Gastroesophageal sphincter (tissue), 4 donors: ENCODE data around the gene APOC1. TPM values are rescaled to one million over a fixed set of nuclear protein-coding genes. Genes with fewer than 3 reads are reported as not detected.

Experiments
- ATAC-seq: fragments of 150-250 bp; one replicate; pipeline ENCODE4 v1.9.1; 2016; ENCODE audit warnings: mild to moderate bottlenecking, moderate library complexity
- H3K27ac ChIP-seq, 4 donors: fragments of 200-600 bp; sonication (generic) in 3 of 4; 1 replicate in 3 of 4; 2 replicates in 1 of 4; pipeline ENCODE4 v1.5.1; 2016 to 2019
- H3K27me3 ChIP-seq: fragments of 200-600 bp; sonication (generic); one replicate; pipeline ENCODE4 v1.5.1; 2019
- H3K36me3 ChIP-seq, 2 donors: fragments of 200-600 bp; sonication (generic); one replicate each; pipeline ENCODE4 v1.5.1; 2019; ENCODE audit warnings: control low read depth in 1 of 2
- H3K4me1 ChIP-seq, 3 donors: fragments of 200-600 bp; sonication (generic); 1 replicate in 2 of 3; 2 replicates in 1 of 3; pipeline ENCODE4 v1.5.1; 2016 to 2019; ENCODE audit warnings: control low read depth in 2 of 3
- H3K4me3 ChIP-seq, 2 donors: fragments of 200-600 bp; sonication (generic); one replicate each; pipeline ENCODE4 v1.5.1; 2019; ENCODE audit warnings: mild to moderate bottlenecking in 1 of 2, moderate library complexity in 1 of 2
- H3K9me3 ChIP-seq, 3 donors: fragments of 200-600 bp; sonication (generic); one replicate each; pipeline ENCODE4 v1.5.1; 2017 to 2019; ENCODE audit warnings: control low read depth in 2 of 3
- CTCF ChIP-seq, 4 experiments: fragments of 200-600 bp in 2 of 4; fragments of 450-650 bp in 2 of 4; sonication (generic) in 1 of 4; IDR thresholded peaks; one replicate each; pipeline ENCODE4 v1.5.1; 2017 to 2019; ENCODE audit warnings: antibody characterized with exemption in 4 of 4, mild to moderate bottlenecking in 2 of 4, moderate library complexity in 2 of 4
- EP300 ChIP-seq: sonication (generic); formaldehyde crosslinking; IDR thresholded peaks from one replicate; pipeline ENCODE4 v1.6.1; 2017; ENCODE audit warnings: antibody characterized with exemption, mild to moderate bottlenecking
- POLR2A ChIP-seq, 2 donors: fragments of 450-650 bp; IDR thresholded peaks; one replicate each; pipeline ENCODE4 v1.6.1; 2017; ENCODE audit warnings: antibody characterized with exemption in 2 of 2, mild to moderate bottlenecking in 2 of 2, moderate library complexity in 1 of 2
- POLR2AphosphoS5 ChIP-seq: sonication (generic); formaldehyde crosslinking; IDR thresholded peaks from one replicate; pipeline ENCODE4 v1.6.1; 2017; ENCODE audit warnings: antibody characterized with exemption
- WGBS, 2 donors: methylation state at CpG; one replicate each; pipeline ENCODE4 v1.1.5; 2018; ENCODE audit warnings: low coverage in 1 of 2; 5-methylcytosine and 5-hydroxymethylcytosine counted together
- total RNA-seq, 4 donors: library from RNA; depleted of rRNA; stranded (reverse); fragments of >200 nt; gene quantifications; one replicate each; pipeline ENCODE4 v1.1.0, GENCODE V29; 2016

The APOC1 gene
- total RNA-seq, 4 donors from 2014 or later: 2.2 to 4.8 TPM; not detected in 2

DNA sequence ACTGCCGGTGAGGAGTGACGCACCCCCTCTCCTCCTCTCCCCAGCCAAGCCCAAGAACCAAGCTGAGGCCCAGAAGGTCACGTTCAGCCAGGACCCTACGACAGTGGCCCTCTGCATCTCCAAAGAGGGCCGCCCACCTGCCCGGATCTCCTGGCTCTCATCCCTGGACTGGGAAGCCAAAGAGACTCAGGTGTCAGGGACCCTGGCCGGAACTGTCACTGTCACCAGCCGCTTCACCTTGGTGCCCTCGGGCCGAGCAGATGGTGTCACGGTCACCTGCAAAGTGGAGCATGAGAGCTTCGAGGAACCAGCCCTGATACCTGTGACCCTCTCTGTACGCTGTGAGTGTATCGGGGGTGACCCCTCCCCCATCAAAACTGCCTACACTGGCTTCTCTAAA is 42.6 kb upstream of the APOC1 start:
- Histone ChIP-seq H3K27me3 (no peaks in the 10 kb centered on the region), H3K27ac (peak overlapping the region in 2 of 4 donors; percentile 27 to 35), H3K36me3 (peaks cover 0 to 85% of the 10 kb centered on the region in 2 donors), H3K4me1 (peaks cover 0 to 18% (median 0%) of the 10 kb centered on the region in 3 donors), H3K9me3 (no peaks in the 10 kb centered on the region), H3K4me3 (no peak overlapping the region)
- TF ChIP-seq POLR2AphosphoS5: no peak
- TF ChIP-seq EP300: no peak
- TF ChIP-seq POLR2A (IDR thresholded peaks at IDR 0.05): no peak
- TF ChIP-seq CTCF (IDR thresholded peaks at IDR 0.05): no peak
- 93% methylated on average over 2 of the region's 14 CpGs; no CpG with 5 or more reads in 1 of the 2 donors for WGBS, 2 donors
- ATAC-seq: no peak

DNA sequence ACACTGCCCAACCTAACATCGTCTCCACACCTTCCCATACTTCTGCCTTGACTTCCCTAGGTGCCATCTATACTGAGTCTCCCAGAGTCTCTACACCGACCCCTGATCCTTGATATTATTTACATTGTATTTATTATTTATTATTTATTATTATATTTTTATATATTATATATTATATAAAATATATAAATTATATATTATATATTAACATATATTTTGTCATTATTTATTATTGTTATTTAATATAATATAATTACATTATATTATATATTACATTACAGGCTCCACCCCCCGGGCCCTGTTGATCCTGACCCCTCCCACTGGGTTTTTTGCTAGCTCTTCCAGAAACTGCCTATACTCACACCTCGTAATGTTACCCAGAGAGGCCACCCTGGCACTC is 41.7 kb upstream of the APOC1 start:
- TF ChIP-seq POLR2A (IDR thresholded peaks at IDR 0.05) (no peak), POLR2AphosphoS5 (no peak), EP300 (no peak), CTCF (IDR thresholded peaks at IDR 0.05) (no peak)
- H3K36me3 ChIP-seq: peaks cover 0 to 86% of the 10 kb centered on the region in 2 donors
- 77 to 93% methylated on average over 4 of the region's 4 CpGs for WGBS, 2 donors
- peaks cover 0 to 14% (median 0%) of the 10 kb centered on the region in 3 donors for H3K4me1 ChIP-seq
- ATAC-seq: no peak
- H3K9me3 ChIP-seq: no peaks in the 10 kb centered on the region
- H3K4me3 ChIP-seq: no peak overlapping the region
- H3K27ac ChIP-seq: peak overlapping the region in 1 of 4 donors; percentile 25
- H3K27me3 ChIP-seq: no peaks in the 10 kb centered on the region

GRCh38 chr19:44874317-44874716 is 40.1 kb upstream of the APOC1 start:
- Histone ChIP-seq H3K27ac (no peak overlapping the region), H3K27me3 (no peaks in the 10 kb centered on the region), H3K4me3 (no peak overlapping the region), H3K36me3 (peaks cover 0 to 92% of the 10 kb centered on the region in 2 donors), H3K4me1 (peaks cover 0 to 8% (median 0%) of the 10 kb centered on the region in 3 donors), H3K9me3 (no peaks in the 10 kb centered on the region)
- TF ChIP-seq EP300: no peak
- TF ChIP-seq CTCF (IDR thresholded peaks at IDR 0.05): no peak
- no peak for TF ChIP-seq POLR2AphosphoS5
- 100% methylated on average over 2 of the region's 16 CpGs for WGBS, 2 donors
- ATAC-seq: no peak

- WGBS, 2 donors: 56 to 61% methylated on average over 2 to 17 of the region's 22 CpGs
- no peaks in the 10 kb centered on the region for H3K4me1 ChIP-seq
- TF ChIP-seq EP300: no peak
- TF ChIP-seq POLR2A (IDR thresholded peaks at IDR 0.05): no peak
- TF ChIP-seq POLR2AphosphoS5: no peak
- TF ChIP-seq CTCF (IDR thresholded peaks at IDR 0.05): no peak
- H3K27ac ChIP-seq: peak overlapping the region in 2 of 4 donors; percentile 31 to 47
- peaks cover 0 to 91% of the 10 kb centered on the region in 2 donors for H3K36me3 ChIP-seq
- H3K27me3 ChIP-seq: no peaks in the 10 kb centered on the region
- no peak for ATAC-seq
- H3K9me3 ChIP-seq: no peaks in the 10 kb centered on the region
- no peak overlapping the region for H3K4me3 ChIP-seq
These were observed 38.5 kb upstream of the APOC1 start for GRCh38 chr19:44875666-44876451.

DNA sequence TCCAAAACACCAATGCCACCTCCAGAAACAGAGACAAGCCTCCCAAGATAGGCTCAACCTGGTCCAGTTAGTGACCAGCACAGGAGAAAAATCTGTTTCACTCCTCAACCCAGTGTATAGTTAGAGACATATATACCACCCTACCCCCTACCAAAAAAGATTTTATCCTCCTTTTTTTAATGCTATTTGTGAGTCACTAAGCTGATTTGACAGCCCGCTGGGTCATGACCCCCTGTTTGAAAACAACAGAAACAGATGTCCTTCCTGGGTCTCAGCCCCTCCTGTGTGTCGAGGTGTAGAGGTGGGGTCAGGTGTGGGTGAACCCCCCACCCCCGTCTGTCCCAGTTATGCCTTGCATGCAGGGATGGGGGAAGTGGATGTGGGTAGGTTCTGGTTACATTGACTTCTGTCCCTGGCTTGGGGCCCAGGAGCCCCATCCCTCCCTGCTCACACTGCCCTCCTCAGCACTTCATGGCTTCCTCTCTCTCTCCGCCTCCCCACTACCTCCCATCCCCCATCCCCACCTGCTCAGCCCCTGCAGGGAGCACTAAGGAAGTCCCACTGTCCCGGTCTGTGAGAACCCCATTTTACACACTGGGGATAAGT is 37.4 kb upstream of the APOC1 start:
- Histone ChIP-seq H3K36me3 (peaks cover 0 to 80% of the 10 kb centered on the region in 2 donors), H3K27ac (peak overlapping the region in 2 of 4 donors; percentile 10 to 47), H3K4me1 (no peaks in the 10 kb centered on the region), H3K27me3 (no peaks in the 10 kb centered on the region), H3K4me3 (no peak overlapping the region), H3K9me3 (no peaks in the 10 kb centered on the region)
- TF ChIP-seq CTCF (IDR thresholded peaks at IDR 0.05): no peak
- WGBS, 2 donors: 47 to 81% methylated on average over 3 of the region's 5 CpGs
- no peak for ATAC-seq
